ENCODE measurements around the gene DST. TPM values are rescaled to one million over a fixed set of nuclear protein-coding genes. Genes with fewer than 3 reads are reported as not detected.

The DST gene
- total and polyA plus RNA-seq, 2 experiments from 2014 or later = 103 to 369 TPM

- TF ChIP-seq EZH2 (IDR thresholded peaks at IDR 0.05; ENCODE audit: borderline replicate concordance) (no peak), EZH2phosphoT487 (IDR thresholded peaks at IDR 0.05; ENCODE audit: low read depth, severe bottlenecking, unreplicated experiment) (no peak), CTCF (IDR thresholded peaks at IDR 0.05; ENCODE audit: poor library complexity) (no peak)
- H3K27me3 ChIP-seq = no peaks in the 10 kb centered on the region
- no peak overlapping the region for H3K4me2 ChIP-seq
Observed at GRCh38 chr6:56593801-56594318, 48.8 kb downstream of the DST start.

GRCh38 chr6:56582236-56582635 is 60.5 kb downstream of the DST start:
- H3K9me2 ChIP-seq (replicated peaks; ENCODE audit: insufficient read depth) = no peaks in the 10 kb centered on the region
- H3K27ac ChIP-seq = no peak overlapping the region
- 99% methylated on average over 3 of the region's 3 CpGs for WGBS (ENCODE audit: low lambda C conversion rate, missing lambda C conversion rate)
- no peaks in the 10 kb centered on the region for H3K27me3 ChIP-seq
- H2AFZ ChIP-seq = no peak overlapping the region
- H3K79me2 ChIP-seq = no peaks in the 10 kb centered on the region
- H4K20me1 ChIP-seq (ENCODE audit: insufficient read depth, poor library complexity, severe bottlenecking) = no peaks in the 10 kb centered on the region
- no peak overlapping the region for H3K4me2 ChIP-seq
- no peaks in the 10 kb centered on the region for H3K9me3 ChIP-seq (ENCODE audit: low read depth)
- no peaks in the 10 kb centered on the region for H3K4me1 ChIP-seq (ENCODE audit: insufficient read depth)
- no peak for DNase-seq (ENCODE audit: low spot score)
- H3K36me3 ChIP-seq (replicated peaks; ENCODE audit: insufficient read depth, low read depth) = no peaks in the 10 kb centered on the region
- TF ChIP-seq EZH2 (IDR thresholded peaks at IDR 0.05; ENCODE audit: borderline replicate concordance) = no peak
- no peak for TF ChIP-seq EZH2phosphoT487 (IDR thresholded peaks at IDR 0.05; ENCODE audit: low read depth, severe bottlenecking, unreplicated experiment)
- TF ChIP-seq CTCF (IDR thresholded peaks at IDR 0.05; ENCODE audit: poor library complexity) = no peak
- no peak overlapping the region for H3K4me3 ChIP-seq

More at GRCh38 chr6:56593801-56594318, 48.8 kb downstream of the DST start:
- Histone ChIP-seq H3K27ac (no peak overlapping the region), H3K4me1 (ENCODE audit: insufficient read depth) (no peaks in the 10 kb centered on the region), H3K9me3 (ENCODE audit: low read depth) (no peaks in the 10 kb centered on the region), H3K79me2 (no peaks in the 10 kb centered on the region), H3K36me3 (replicated peaks; ENCODE audit: insufficient read depth, low read depth) (no peaks in the 10 kb centered on the region), H3K9me2 (replicated peaks; ENCODE audit: insufficient read depth) (no peaks in the 10 kb centered on the region), H2AFZ (no peak overlapping the region), H4K20me1 (ENCODE audit: insufficient read depth, poor library complexity, severe bottlenecking) (no peaks in the 10 kb centered on the region), H3K4me3 (no peak overlapping the region)
- DNase-seq (ENCODE audit: low spot score) = no peak
- 87% methylated on average over 5 of the region's 5 CpGs for WGBS (ENCODE audit: low lambda C conversion rate, missing lambda C conversion rate)

GRCh38 chr6:56581296-56581925 is 61.3 kb downstream of the DST start:
- no peaks in the 10 kb centered on the region for H3K9me3 ChIP-seq (ENCODE audit: low read depth)
- no peaks in the 10 kb centered on the region for H3K36me3 ChIP-seq (replicated peaks; ENCODE audit: insufficient read depth, low read depth)
- H3K4me2 ChIP-seq = no peak overlapping the region
- TF ChIP-seq EZH2phosphoT487 (IDR thresholded peaks at IDR 0.05; ENCODE audit: low read depth, severe bottlenecking, unreplicated experiment) (no peak), EZH2 (IDR thresholded peaks at IDR 0.05; ENCODE audit: borderline replicate concordance) (no peak), CTCF (IDR thresholded peaks at IDR 0.05; ENCODE audit: poor library complexity) (no peak)
- H3K27me3 ChIP-seq = no peaks in the 10 kb centered on the region
- H3K79me2 ChIP-seq = no peaks in the 10 kb centered on the region
- DNase-seq (ENCODE audit: low spot score) = no peak
- no peak overlapping the region for H3K27ac ChIP-seq
- no peak overlapping the region for H3K4me3 ChIP-seq
- H4K20me1 ChIP-seq (ENCODE audit: insufficient read depth, poor library complexity, severe bottlenecking) = no peaks in the 10 kb centered on the region
- H3K4me1 ChIP-seq (ENCODE audit: insufficient read depth) = no peaks in the 10 kb centered on the region
- H3K9me2 ChIP-seq (replicated peaks; ENCODE audit: insufficient read depth) = no peaks in the 10 kb centered on the region
- WGBS (ENCODE audit: low lambda C conversion rate, missing lambda C conversion rate) = 56% methylated on average over 4 of the region's 4 CpGs
- no peak overlapping the region for H2AFZ ChIP-seq

All from hepatocyte (in vitro differentiated cells).